HG02943 (cell line): ENCODE measurements around the gene PLXNA3.

ENCODE experiments used
- ATAC-seq: cut with Tn5 transposase; IDR thresholded peaks from one replicate; pipeline ENCODE4 v1.9.1; 2021; ENCODE audit warnings: mild to moderate bottlenecking, low read depth, moderate library complexity; ENCODE audit not compliant: unreplicated experiment

The PLXNA3 gene

GRCh38 chrX:154458116-154458953 lies at the start of gene PLXNA3:
TSS of gene PLXNA3 (plus strand) at chrX:154458281. CDS start at chrX:154460184, 1,903 bp downstream.
- no peak for ATAC-seq

- ATAC-seq = no peak
These were observed 49.3 kb upstream of the PLXNA3 start for GRCh38 chrX:154408659-154409221.

- no peak for ATAC-seq
These were observed 48.7 kb upstream of the PLXNA3 start, which contains the start of gene DNASE1L1 for GRCh38 chrX:154409222-154409871. TSS of gene DNASE1L1 (minus strand) at chrX:154409254. CDS start at chrX:154405568, 3,686 bp downstream.

- peak; percentile 53 for ATAC-seq
These were observed 46.1 kb upstream of the PLXNA3 start for GRCh38 chrX:154411981-154412340.

- no peak for ATAC-seq
These were observed 45.6 kb upstream of the PLXNA3 start for GRCh38 chrX:154412468-154412867.

- ATAC-seq = no peak
These were observed 44.9 kb upstream of the PLXNA3 start for GRCh38 chrX:154413142-154413541.

- ATAC-seq = no peak
These were observed 40.9 kb upstream of the PLXNA3 start for GRCh38 chrX:154417157-154417556.

GRCh38 chrX:154419189-154419588 lies 38.9 kb upstream of the PLXNA3 start:
- ATAC-seq = no peak

- ATAC-seq = no peak
These were observed 38.2 kb upstream of the PLXNA3 start for GRCh38 chrX:154419688-154420401.

- ATAC-seq = no peak
These were observed 37.7 kb upstream of the PLXNA3 start for GRCh38 chrX:154420402-154420756.

- no peak for ATAC-seq
These were observed 30.9 kb upstream of the PLXNA3 start for GRCh38 chrX:154426916-154427770.

GRCh38 chrX:154428176-154429171 lies 29.6 kb upstream of the PLXNA3 start, which contains the start of gene ATP6AP1:
TSS of gene ATP6AP1 (plus strand) at chrX:154428677. CDS start at chrX:154428693, 16 bp downstream.
- peak; percentile 85 for ATAC-seq

GRCh38 chrX:154429711-154430110 lies 28.4 kb upstream of the PLXNA3 start:
- no peak for ATAC-seq

- ATAC-seq = no peak
These were observed 27.6 kb upstream of the PLXNA3 start for GRCh38 chrX:154430479-154430878.

GRCh38 chrX:154430916-154431315 lies 27.2 kb upstream of the PLXNA3 start:
- ATAC-seq = no peak

GRCh38 chrX:154431341-154431740 lies 26.7 kb upstream of the PLXNA3 start:
- ATAC-seq = no peak

- ATAC-seq = no peak
These were observed 25.9 kb upstream of the PLXNA3 start for GRCh38 chrX:154432210-154432609.

GRCh38 chrX:154433605-154434004 lies 24.5 kb upstream of the PLXNA3 start:
- no peak for ATAC-seq
